Transverse colon (tissue), 4 donors: ENCODE measurements around the gene RPA1. TPM values are rescaled to one million over a fixed set of nuclear protein-coding genes. Genes with fewer than 3 reads are reported as not detected.

ENCODE experiments used
- DNase-seq: peaks from one replicate; pipeline ENCODE4 v3.0.0-alpha.2; 2019
- H3K27ac ChIP-seq, 4 donors: fragments of 200-600 bp; sonication (generic); 2 replicates each; pipeline ENCODE4 v1.5.1; 2016 to 2018; ENCODE audit warnings: inconsistent platforms in 4 of 4
- H3K27me3 ChIP-seq: fragments of 200-600 bp; sonication (generic); 2 replicates; pipeline ENCODE4 v1.5.1; 2017; ENCODE audit warnings: inconsistent platforms
- H3K36me3 ChIP-seq, 4 donors: fragments of 200-600 bp; sonication (generic); 2 replicates each; pipeline ENCODE4 v1.5.1; 2017 to 2019; ENCODE audit warnings: inconsistent platforms in 4 of 4
- H3K4me1 ChIP-seq, 4 donors: fragments of 200-600 bp; sonication (generic); 2 replicates each; pipeline ENCODE4 v1.5.1; 2017 to 2020; ENCODE audit warnings: inconsistent platforms in 4 of 4
- H3K4me3 ChIP-seq, 4 donors: fragments of 200-600 bp; sonication (generic); 1 replicate in 1 of 4; 2 replicates in 3 of 4; pipeline versions ENCODE4 v1.5.1 to v1.6.1; 2017 to 2019; ENCODE audit warnings: inconsistent platforms in 4 of 4
- H3K9me3 ChIP-seq, 2 donors: fragments of 200-600 bp; sonication (generic); 2 replicates each; pipeline ENCODE4 v1.5.1; 2017 to 2019; ENCODE audit warnings: inconsistent platforms in 2 of 2
- EP300 ChIP-seq: sonication (generic); formaldehyde crosslinking; IDR thresholded peaks from one replicate; pipeline ENCODE4 v1.6.1; 2017; ENCODE audit warnings: antibody characterized with exemption, low read depth
- POLR2A ChIP-seq: fragments of 450-650 bp; IDR thresholded peaks from one replicate; pipeline ENCODE4 v1.6.1; 2016; ENCODE audit warnings: antibody characterized with exemption, mild to moderate bottlenecking, moderate library complexity
- POLR2AphosphoS5 ChIP-seq, 3 donors: sonication (generic); formaldehyde crosslinking; IDR thresholded peaks; one replicate each; pipeline ENCODE4 v1.6.1; 2016; ENCODE audit warnings: antibody characterized with exemption in 3 of 3
- WGBS, 2 donors: methylation state at CpG; one replicate each; pipeline ENCODE4 v1.1.5; 2018; ENCODE audit warnings: low coverage in 1 of 2; 5-methylcytosine and 5-hydroxymethylcytosine counted together
- in situ Hi-C, 4 donors: fragments of 200-750 bp; cut with MboI; loops; one replicate each; pipeline versions ENCODE4 v1.15.0 to v1.15.1; 2017; ENCODE audit warnings: low sequenced_read_pairs in 3 of 4, low pct_ligation_motif_present in 1 of 4, low pct_unique_long_range_greater_than_20kb in 1 of 4
- intact Hi-C: fragments of 100-400 bp; cut with DNase I; formaldehyde crosslinking; loops from one replicate; pipeline ENCODE4 v1.15.1; 2023; ENCODE audit warnings: low total_unique reads
- total RNA-seq, 4 donors: library from RNA; depleted of rRNA; stranded (reverse); fragments of >200 nt; gene quantifications; one replicate each; pipeline ENCODE4 v1.1.0, GENCODE V29; 2016
- TF ChIP-seq, protein P1 (sequence below), 5 experiments: fragments of 200-600 bp in 3 of 5; fragments of 450-650 bp in 2 of 5; sonication (generic) in 3 of 5; IDR thresholded peaks; 1 replicate in 2 of 5; 2 replicates in 3 of 5; pipeline ENCODE4 v1.5.1; 2016 to 2017; ENCODE audit warnings: antibody characterized with exemption in 5 of 5, inconsistent platforms in 3 of 5, mild to moderate bottlenecking in 2 of 5, moderate library complexity in 1 of 5

Gene RPA1
- total RNA-seq, 4 donors from 2014 or later = 6.4 to 160 (median 23.9) TPM

DNA sequence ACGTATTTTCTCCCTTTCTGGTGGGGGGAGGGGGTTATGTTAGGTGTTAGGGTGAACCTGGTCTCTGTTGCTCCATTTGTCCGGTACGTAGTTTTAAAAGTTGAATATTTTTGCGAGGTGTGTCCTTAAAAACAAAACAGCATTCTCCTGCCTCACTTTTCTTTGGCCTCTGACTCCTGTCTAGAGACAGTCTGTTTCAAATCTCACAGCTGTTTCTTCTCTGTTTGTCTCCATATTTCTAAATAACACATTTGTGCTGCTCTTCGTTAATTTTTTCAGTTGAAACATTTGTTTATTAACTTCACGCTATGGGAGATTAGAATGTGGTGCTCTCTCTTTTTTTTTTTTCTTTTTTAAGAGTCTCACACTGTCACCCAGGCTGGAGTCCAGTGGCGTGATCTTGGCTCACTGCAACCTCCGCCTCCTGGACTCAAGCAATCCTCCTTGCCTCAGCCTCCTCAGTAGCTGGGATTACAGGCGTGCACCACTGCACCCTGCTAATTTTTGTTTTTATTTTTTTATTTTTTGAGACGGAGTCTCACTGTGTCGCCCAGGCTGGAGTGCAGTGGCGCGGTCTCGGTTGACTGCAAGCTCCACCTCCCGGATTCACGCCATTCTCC lies 31.7 kb downstream of the RPA1 start:
- intact Hi-C loops = loop anchor here (10.0 kb wide), 1 partner anchor 197 kb away; no protein-coding TSS in a partner anchor
- H3K4me3 ChIP-seq = no peak overlapping the region

DNA sequence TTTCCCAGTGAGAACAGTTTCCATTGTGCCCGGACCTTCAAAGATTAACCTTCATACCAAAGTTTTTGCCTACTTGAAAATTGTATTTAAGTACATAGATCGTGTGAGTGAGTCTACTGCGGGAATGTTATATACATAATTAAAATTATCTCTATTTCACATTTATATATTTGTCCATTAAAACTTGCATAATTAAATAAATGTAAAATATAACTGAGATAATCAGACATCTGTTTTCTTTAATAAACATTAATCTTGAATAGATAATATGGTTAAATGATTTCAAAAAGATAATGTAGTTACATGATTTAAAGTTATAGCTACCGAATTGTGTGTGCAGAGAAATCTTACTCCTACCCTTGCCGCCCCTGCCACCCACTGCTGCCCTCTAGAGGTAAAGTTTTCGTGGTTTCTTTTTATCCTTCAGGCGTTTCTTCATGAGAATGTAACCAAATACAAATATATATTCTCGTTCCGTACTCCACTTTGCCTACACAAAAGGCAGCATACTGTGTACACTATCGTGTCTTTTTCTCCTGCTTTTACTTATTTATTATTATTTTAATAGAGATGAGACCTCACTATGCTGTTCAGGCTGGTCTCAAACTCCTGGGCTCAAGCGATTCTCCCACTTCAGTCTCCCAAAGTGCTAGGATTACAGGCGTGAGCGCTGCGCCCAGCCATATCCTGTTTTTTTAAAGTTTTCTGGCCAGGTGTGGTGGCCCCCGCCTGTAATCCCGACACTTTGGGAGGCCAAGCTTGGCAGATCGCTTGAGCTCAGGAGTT lies 35.6 kb downstream of the RPA1 start:
- intact Hi-C loops (loop anchor here (10.0 kb wide), 1 partner anchor 201 kb away; no protein-coding TSS in a partner anchor), in situ Hi-C loops (loop anchor here in 2 of 4 donors (10.0 to 25.0 kb wide), 2 partner anchors 178 to 201 kb away; partner anchors contain the start of gene PRPF8 (in 1 of the 2))
- WGBS, 2 donors = 44 to 53% methylated on average over 7 to 17 of the region's 17 CpGs
- H3K36me3 ChIP-seq = no peaks in the 10 kb centered on the region
- H3K27ac ChIP-seq = no peak overlapping the region
- DNase-seq = peak; percentile 48
- TF ChIP-seq, protein P1, sequence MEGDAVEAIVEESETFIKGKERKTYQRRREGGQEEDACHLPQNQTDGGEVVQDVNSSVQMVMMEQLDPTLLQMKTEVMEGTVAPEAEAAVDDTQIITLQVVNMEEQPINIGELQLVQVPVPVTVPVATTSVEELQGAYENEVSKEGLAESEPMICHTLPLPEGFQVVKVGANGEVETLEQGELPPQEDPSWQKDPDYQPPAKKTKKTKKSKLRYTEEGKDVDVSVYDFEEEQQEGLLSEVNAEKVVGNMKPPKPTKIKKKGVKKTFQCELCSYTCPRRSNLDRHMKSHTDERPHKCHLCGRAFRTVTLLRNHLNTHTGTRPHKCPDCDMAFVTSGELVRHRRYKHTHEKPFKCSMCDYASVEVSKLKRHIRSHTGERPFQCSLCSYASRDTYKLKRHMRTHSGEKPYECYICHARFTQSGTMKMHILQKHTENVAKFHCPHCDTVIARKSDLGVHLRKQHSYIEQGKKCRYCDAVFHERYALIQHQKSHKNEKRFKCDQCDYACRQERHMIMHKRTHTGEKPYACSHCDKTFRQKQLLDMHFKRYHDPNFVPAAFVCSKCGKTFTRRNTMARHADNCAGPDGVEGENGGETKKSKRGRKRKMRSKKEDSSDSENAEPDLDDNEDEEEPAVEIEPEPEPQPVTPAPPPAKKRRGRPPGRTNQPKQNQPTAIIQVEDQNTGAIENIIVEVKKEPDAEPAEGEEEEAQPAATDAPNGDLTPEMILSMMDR (IDR thresholded peaks at IDR 0.05) = peak; percentile 61 to 75 (median 63)
- no peak for TF ChIP-seq POLR2A
- no peak overlapping the region for H3K4me3 ChIP-seq
- H3K9me3 ChIP-seq = no peaks in the 10 kb centered on the region
- H3K4me1 ChIP-seq = no peaks in the 10 kb centered on the region
- no peaks in the 10 kb centered on the region for H3K27me3 ChIP-seq

More for the DNA sequence above, 31.7 kb downstream of the RPA1 start:
- TF ChIP-seq POLR2A (no peak), POLR2AphosphoS5 (IDR thresholded peaks at IDR 0.05) (peak in 1 of 3 donors; percentile 16)
- in situ Hi-C loops = loop anchor here in 2 of 4 donors (10.0 to 25.0 kb wide), 2 partner anchors 174 to 197 kb away; partner anchors contain the start of gene PRPF8 (in 1 of the 2)
- Histone ChIP-seq H3K27me3 (no peaks in the 10 kb centered on the region), H3K27ac (peak overlapping the region in 3 of 4 donors; percentile 15 to 60 (median 48)), H3K9me3 (no peaks in the 10 kb centered on the region), H3K4me1 (no peaks in the 10 kb centered on the region), H3K36me3 (no peaks in the 10 kb centered on the region)
- no peak for DNase-seq
- 63 to 88% methylated on average over 4 to 16 of the region's 16 CpGs for WGBS, 2 donors

DNA sequence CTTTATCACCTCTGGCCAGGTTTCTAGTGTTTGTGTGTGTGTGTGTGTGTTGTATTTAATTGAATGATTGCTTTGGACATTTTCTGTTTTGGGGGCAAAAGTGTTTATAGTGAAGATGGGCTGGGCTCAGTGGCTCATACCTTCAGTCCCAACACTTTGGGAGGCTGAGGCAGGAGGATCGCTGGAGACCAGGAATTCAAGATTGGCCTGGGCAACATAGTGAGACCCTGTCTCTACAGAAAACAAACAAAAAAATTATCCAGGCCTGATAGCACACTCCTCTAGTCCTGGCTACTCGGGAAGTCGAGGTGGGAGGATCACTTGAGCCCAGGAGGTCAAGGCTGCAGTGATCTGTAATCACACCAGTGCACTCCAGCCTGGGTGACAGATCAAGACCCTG lies 37.5 kb downstream of the RPA1 start:
- Histone ChIP-seq H3K27ac (no peak overlapping the region), H3K36me3 (no peaks in the 10 kb centered on the region), H3K4me1 (no peaks in the 10 kb centered on the region), H3K27me3 (no peaks in the 10 kb centered on the region), H3K4me3 (no peak overlapping the region), H3K9me3 (no peaks in the 10 kb centered on the region)
- WGBS, 2 donors = 75 to 95% methylated on average over 2 to 3 of the region's 3 CpGs
- intact Hi-C loops (loop anchor here (10.0 kb wide), 1 partner anchor 203 kb away; no protein-coding TSS in a partner anchor), in situ Hi-C loops (loop anchor here in 2 of 4 donors (10.0 to 25.0 kb wide), 2 partner anchors 180 to 203 kb away; partner anchors contain the start of gene PRPF8 (in 1 of the 2))
- no peak for DNase-seq
- TF ChIP-seq POLR2A (no peak), POLR2AphosphoS5 (IDR thresholded peaks at IDR 0.05) (no peak), EP300 (no peak)
- TF ChIP-seq, protein P1 (IDR thresholded peaks at IDR 0.05) = no peak

DNA sequence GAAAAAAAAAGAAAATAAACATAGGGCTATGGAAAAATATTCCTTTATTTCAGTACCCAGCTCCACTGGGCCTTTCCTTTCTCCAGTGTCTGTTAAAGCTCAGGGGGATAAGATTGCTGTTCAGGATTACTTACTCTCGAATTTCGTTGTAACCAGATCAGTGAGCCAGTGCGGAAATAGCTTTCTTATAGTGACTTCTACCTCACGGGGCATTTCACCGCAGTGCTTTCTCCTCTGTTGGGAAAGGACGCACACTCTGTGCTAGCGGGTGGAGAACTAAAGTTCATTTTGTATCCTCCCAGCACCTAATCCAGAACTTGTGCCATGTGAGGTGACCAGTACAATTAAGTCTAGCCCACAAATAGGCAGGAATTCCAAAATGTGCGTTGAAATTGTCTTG lies 38.3 kb downstream of the RPA1 start:
- Histone ChIP-seq H3K27me3 (no peaks in the 10 kb centered on the region), H3K27ac (no peak overlapping the region), H3K4me1 (no peaks in the 10 kb centered on the region), H3K4me3 (no peak overlapping the region), H3K9me3 (no peaks in the 10 kb centered on the region), H3K36me3 (peaks cover 0 to 3% (median 1%) of the 10 kb centered on the region in 4 donors)
- intact Hi-C loops = loop anchor here (10.0 kb wide), 1 partner anchor 203 kb away; no protein-coding TSS in a partner anchor
- in situ Hi-C loops = loop anchor here in 2 of 4 donors (10.0 to 25.0 kb wide), 2 partner anchors 181 to 203 kb away; partner anchors contain the start of gene PRPF8 (in 1 of the 2)
- WGBS, 2 donors = 94 to 95% methylated on average over 4 to 8 of the region's 8 CpGs
- TF ChIP-seq POLR2AphosphoS5 (IDR thresholded peaks at IDR 0.05) (no peak), EP300 (no peak), POLR2A (no peak)
- TF ChIP-seq, protein P1 (IDR thresholded peaks at IDR 0.05) = no peak
- no peak for DNase-seq
